Endothelial cell (in vitro differentiated cells): ENCODE measurements around the gene QKI. TPM values are rescaled to one million over a fixed set of nuclear protein-coding genes. Genes with fewer than 3 reads are reported as not detected.

Source experiments
- DNase-seq: peaks from one replicate; pipeline ENCODE4 v3.0.0; 2021; ENCODE audit warnings: low spot score
- H3K27ac Mint-ChIP-seq: one replicate; pipeline ENCODE4 v1.8.0; 2021; ENCODE audit warnings: mixed read lengths, inconsistent platforms; ENCODE audit not compliant: unreplicated experiment
- H3K27me3 Mint-ChIP-seq: one replicate; pipeline ENCODE4 v1.8.0; 2021; ENCODE audit warnings: mild to moderate bottlenecking, moderate library complexity, mixed read lengths, inconsistent platforms; ENCODE audit not compliant: unreplicated experiment
- H3K36me3 Mint-ChIP-seq: one replicate; pipeline ENCODE4 v1.8.0; 2021; ENCODE audit warnings: mild to moderate bottlenecking, low read depth, mixed read lengths, inconsistent platforms; ENCODE audit not compliant: unreplicated experiment
- H3K4me1 Mint-ChIP-seq: one replicate; pipeline ENCODE4 v1.8.0; 2021; ENCODE audit warnings: mild to moderate bottlenecking, mixed read lengths, inconsistent platforms; ENCODE audit not compliant: unreplicated experiment
- H3K4me3 Mint-ChIP-seq: one replicate; pipeline ENCODE4 v1.8.0; 2021; ENCODE audit warnings: mild to moderate bottlenecking, mixed read lengths, inconsistent platforms; ENCODE audit not compliant: unreplicated experiment
- H3K9me3 Mint-ChIP-seq: one replicate; pipeline ENCODE4 v1.8.0; 2021; ENCODE audit warnings: mixed read lengths, inconsistent platforms; ENCODE audit not compliant: unreplicated experiment
- CTCF ChIP-seq: fragments of 200-600 bp; sonication (generic); IDR thresholded peaks from one replicate; pipeline ENCODE4 v1.5.0; 2021; ENCODE audit warnings: antibody characterized with exemption; ENCODE audit not compliant: unreplicated experiment
- total RNA-seq: library from RNA; stranded (reverse); fragmentation: NEBNext Ultra II Directional; extraction: Animal tissue kit (Norgen Biotek cat#: 25700); gene quantifications from one replicate; pipeline ENCODE4 v1.2.1, GENCODE V29; 2021; ENCODE audit not compliant: unreplicated experiment

The QKI gene
- total RNA-seq, 1 donor from 2014 or later = 326 TPM

GRCh38 chr6:163600781-163601180 lies 186.3 kb downstream of the QKI start:
- Mint-ChIP-seq H3K4me1 (no peaks in the 10 kb centered on the region), H3K27me3 (peaks cover 8% of the 10 kb centered on the region), H3K4me3 (no peak overlapping the region), H3K36me3 (no peaks in the 10 kb centered on the region), H3K9me3 (no peaks in the 10 kb centered on the region), H3K27ac (no peak overlapping the region)
- DNase-seq = no peak
- TF ChIP-seq CTCF = no peak

- Mint-ChIP-seq H3K9me3 (no peaks in the 10 kb centered on the region), H3K4me3 (no peak overlapping the region), H3K36me3 (no peaks in the 10 kb centered on the region), H3K27me3 (peaks cover 8% of the 10 kb centered on the region), H3K27ac (no peak overlapping the region), H3K4me1 (no peaks in the 10 kb centered on the region)
- DNase-seq = no peak
- TF ChIP-seq CTCF = no peak
Measured at GRCh38 chr6:163602851-163603250, 188.3 kb downstream of the QKI start.

- Mint-ChIP-seq H3K4me1 (no peaks in the 10 kb centered on the region), H3K27me3 (peaks cover 8% of the 10 kb centered on the region), H3K36me3 (no peaks in the 10 kb centered on the region), H3K27ac (no peak overlapping the region), H3K9me3 (no peaks in the 10 kb centered on the region), H3K4me3 (no peak overlapping the region)
- TF ChIP-seq CTCF = no peak
- DNase-seq = no peak
Measured at GRCh38 chr6:163603395-163603794, 188.9 kb downstream of the QKI start.

- no peak for DNase-seq
- no peak overlapping the region for H3K4me3 Mint-ChIP-seq
- H3K4me1 Mint-ChIP-seq = no peaks in the 10 kb centered on the region
- H3K36me3 Mint-ChIP-seq = no peaks in the 10 kb centered on the region
- no peaks in the 10 kb centered on the region for H3K9me3 Mint-ChIP-seq
- no peak overlapping the region for H3K27ac Mint-ChIP-seq
- H3K27me3 Mint-ChIP-seq = peaks cover 6% of the 10 kb centered on the region
- TF ChIP-seq CTCF = no peak
Measured at GRCh38 chr6:163605385-163606097, 191.0 kb downstream of the QKI start.

GRCh38 chr6:163607792-163608191 lies 193.3 kb downstream of the QKI start:
- Mint-ChIP-seq H3K4me1 (no peaks in the 10 kb centered on the region), H3K27me3 (peaks cover 2% of the 10 kb centered on the region), H3K4me3 (no peak overlapping the region), H3K9me3 (no peaks in the 10 kb centered on the region), H3K27ac (no peak overlapping the region), H3K36me3 (no peaks in the 10 kb centered on the region)
- TF ChIP-seq CTCF = no peak
- no peak for DNase-seq
